ENCODE data around the gene KNDC1.

The KNDC1 gene

DNA sequence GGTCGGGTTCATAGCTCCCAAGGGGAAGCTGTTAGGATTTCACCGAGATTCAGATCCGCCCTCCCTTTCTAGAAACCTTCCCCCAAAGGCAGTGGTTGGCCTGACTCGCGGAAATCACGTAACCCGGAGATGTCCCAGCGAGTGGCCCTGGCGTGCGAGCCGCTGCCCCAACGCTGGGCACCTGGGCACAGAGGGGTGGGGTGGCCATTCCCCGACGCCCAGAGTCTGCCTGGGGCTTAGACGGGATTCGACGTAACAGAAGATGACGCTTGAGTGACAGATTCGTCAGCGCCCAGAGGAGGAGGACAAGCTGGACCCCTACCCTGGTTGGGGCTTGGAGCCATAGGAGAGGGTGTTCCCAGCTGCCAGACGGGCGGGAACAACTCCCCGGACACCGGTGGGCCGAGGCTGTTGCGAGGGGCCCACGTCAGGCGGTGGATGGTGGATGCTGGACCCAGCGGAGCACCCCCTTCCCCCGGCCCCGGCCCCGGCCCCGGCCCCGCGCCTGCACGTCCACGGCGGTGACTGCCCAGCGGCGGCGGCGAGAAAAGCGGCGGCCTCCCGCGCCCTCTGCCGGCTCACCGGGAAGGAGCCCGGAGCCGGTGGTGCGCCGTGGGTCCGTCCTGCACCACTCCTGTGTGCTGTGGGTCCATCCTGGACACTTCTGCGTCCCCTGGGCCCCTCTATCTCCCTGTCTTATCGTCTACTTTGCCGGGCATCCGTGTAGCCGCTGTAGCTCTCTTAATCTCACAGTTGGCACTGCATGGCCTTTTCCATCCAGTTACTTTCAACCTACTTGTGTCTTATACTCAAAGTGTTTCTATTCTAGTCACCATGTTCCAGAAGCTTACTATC, 35.4 kb upstream of the KNDC1 start:
- no peak for DNase-seq (ENCODE audit: low read depth in 1 of 2, low spot score in 1 of 2)
- Histone ChIP-seq H3K27me3 (ENCODE audit: insufficient read depth, poor library complexity, severe bottlenecking) (peaks cover 15% of the 10 kb centered on the region), H3K27ac (replicated peaks) (no peak overlapping the region), H3K4me3 (replicated peaks; ENCODE audit: insufficient read depth, low read length) (no peak overlapping the region)
- TF ChIP-seq, protein P1, sequence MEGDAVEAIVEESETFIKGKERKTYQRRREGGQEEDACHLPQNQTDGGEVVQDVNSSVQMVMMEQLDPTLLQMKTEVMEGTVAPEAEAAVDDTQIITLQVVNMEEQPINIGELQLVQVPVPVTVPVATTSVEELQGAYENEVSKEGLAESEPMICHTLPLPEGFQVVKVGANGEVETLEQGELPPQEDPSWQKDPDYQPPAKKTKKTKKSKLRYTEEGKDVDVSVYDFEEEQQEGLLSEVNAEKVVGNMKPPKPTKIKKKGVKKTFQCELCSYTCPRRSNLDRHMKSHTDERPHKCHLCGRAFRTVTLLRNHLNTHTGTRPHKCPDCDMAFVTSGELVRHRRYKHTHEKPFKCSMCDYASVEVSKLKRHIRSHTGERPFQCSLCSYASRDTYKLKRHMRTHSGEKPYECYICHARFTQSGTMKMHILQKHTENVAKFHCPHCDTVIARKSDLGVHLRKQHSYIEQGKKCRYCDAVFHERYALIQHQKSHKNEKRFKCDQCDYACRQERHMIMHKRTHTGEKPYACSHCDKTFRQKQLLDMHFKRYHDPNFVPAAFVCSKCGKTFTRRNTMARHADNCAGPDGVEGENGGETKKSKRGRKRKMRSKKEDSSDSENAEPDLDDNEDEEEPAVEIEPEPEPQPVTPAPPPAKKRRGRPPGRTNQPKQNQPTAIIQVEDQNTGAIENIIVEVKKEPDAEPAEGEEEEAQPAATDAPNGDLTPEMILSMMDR (IDR thresholded peaks at IDR 0.05; ENCODE audit: insufficient read depth, low read length) = no peak
- TF ChIP-seq POLR2AphosphoS5 (IDR thresholded peaks at IDR 0.05; ENCODE audit: low read depth) (no peak), SPI1 (IDR thresholded peaks at IDR 0.05; ENCODE audit: borderline replicate concordance, low read depth) (no peak), GABPA (IDR thresholded peaks at IDR 0.05; ENCODE audit: low read depth) (no peak)
- TF ChIP-seq, protein P2, sequence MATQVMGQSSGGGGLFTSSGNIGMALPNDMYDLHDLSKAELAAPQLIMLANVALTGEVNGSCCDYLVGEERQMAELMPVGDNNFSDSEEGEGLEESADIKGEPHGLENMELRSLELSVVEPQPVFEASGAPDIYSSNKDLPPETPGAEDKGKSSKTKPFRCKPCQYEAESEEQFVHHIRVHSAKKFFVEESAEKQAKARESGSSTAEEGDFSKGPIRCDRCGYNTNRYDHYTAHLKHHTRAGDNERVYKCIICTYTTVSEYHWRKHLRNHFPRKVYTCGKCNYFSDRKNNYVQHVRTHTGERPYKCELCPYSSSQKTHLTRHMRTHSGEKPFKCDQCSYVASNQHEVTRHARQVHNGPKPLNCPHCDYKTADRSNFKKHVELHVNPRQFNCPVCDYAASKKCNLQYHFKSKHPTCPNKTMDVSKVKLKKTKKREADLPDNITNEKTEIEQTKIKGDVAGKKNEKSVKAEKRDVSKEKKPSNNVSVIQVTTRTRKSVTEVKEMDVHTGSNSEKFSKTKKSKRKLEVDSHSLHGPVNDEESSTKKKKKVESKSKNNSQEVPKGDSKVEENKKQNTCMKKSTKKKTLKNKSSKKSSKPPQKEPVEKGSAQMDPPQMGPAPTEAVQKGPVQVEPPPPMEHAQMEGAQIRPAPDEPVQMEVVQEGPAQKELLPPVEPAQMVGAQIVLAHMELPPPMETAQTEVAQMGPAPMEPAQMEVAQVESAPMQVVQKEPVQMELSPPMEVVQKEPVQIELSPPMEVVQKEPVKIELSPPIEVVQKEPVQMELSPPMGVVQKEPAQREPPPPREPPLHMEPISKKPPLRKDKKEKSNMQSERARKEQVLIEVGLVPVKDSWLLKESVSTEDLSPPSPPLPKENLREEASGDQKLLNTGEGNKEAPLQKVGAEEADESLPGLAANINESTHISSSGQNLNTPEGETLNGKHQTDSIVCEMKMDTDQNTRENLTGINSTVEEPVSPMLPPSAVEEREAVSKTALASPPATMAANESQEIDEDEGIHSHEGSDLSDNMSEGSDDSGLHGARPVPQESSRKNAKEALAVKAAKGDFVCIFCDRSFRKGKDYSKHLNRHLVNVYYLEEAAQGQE (IDR thresholded peaks at IDR 0.05; ENCODE audit: insufficient replicate concordance, low read depth) = no peak

DNA sequence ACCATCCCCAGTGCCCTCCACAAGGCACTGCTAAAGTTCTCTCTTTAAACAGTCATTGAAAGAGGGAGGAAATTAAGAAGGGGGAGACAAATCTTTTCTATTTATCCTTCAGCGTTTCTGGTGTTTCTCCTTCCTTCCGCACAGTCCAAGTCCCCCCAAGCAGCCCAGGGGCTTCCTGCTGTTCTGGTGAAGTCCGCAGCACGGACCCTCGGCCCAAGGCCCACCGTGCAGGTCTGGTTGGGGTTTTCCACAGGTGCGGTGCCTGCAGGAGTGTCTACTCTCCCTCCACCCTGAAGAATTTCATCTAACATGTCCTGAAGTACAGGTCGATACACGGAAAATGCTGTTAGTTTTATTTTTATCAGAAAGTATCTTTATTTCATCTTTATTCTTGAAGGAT, 34.1 kb upstream of the KNDC1 start:
- no peak overlapping the region for H3K27ac ChIP-seq (replicated peaks)
- H3K4me3 ChIP-seq (replicated peaks; ENCODE audit: insufficient read depth, low read length) = no peak overlapping the region
- TF ChIP-seq, protein P2 (IDR thresholded peaks at IDR 0.05; ENCODE audit: insufficient replicate concordance, low read depth) = no peak
- TF ChIP-seq POLR2AphosphoS5 (IDR thresholded peaks at IDR 0.05; ENCODE audit: low read depth) (no peak), SPI1 (IDR thresholded peaks at IDR 0.05; ENCODE audit: borderline replicate concordance, low read depth) (no peak), GABPA (IDR thresholded peaks at IDR 0.05; ENCODE audit: low read depth) (no peak)
- TF ChIP-seq, protein P1 (IDR thresholded peaks at IDR 0.05; ENCODE audit: insufficient read depth, low read length) = no peak
- peaks cover 15% of the 10 kb centered on the region for H3K27me3 ChIP-seq (ENCODE audit: insufficient read depth, poor library complexity, severe bottlenecking)
- DNase-seq (ENCODE audit: low read depth in 1 of 2, low spot score in 1 of 2) = no peak

- no peak overlapping the region for H3K4me3 ChIP-seq (replicated peaks; ENCODE audit: insufficient read depth, low read length)
- H3K27ac ChIP-seq (replicated peaks) = no peak overlapping the region
- DNase-seq (ENCODE audit: low read depth in 1 of 2, low spot score in 1 of 2) = no peak
- H3K27me3 ChIP-seq (ENCODE audit: insufficient read depth, poor library complexity, severe bottlenecking) = peaks cover 15% of the 10 kb centered on the region
- TF ChIP-seq, protein P1 (IDR thresholded peaks at IDR 0.05; ENCODE audit: insufficient read depth, low read length) = no peak
- TF ChIP-seq GABPA (IDR thresholded peaks at IDR 0.05; ENCODE audit: low read depth) = no peak
- no peak for TF ChIP-seq SPI1 (IDR thresholded peaks at IDR 0.05; ENCODE audit: borderline replicate concordance, low read depth)
- TF ChIP-seq, protein P2 (IDR thresholded peaks at IDR 0.05; ENCODE audit: insufficient replicate concordance, low read depth) = no peak
- TF ChIP-seq POLR2AphosphoS5 (IDR thresholded peaks at IDR 0.05; ENCODE audit: low read depth) = no peak
Measured at GRCh38 chr10:133126431-133127290, 33.4 kb upstream of the KNDC1 start.
